ENCODE measurements around the gene TCF15.
A peak's percentile ranks its signal among the peaks of the same experiment; 100 is the strongest.

The TCF15 gene

DNA sequence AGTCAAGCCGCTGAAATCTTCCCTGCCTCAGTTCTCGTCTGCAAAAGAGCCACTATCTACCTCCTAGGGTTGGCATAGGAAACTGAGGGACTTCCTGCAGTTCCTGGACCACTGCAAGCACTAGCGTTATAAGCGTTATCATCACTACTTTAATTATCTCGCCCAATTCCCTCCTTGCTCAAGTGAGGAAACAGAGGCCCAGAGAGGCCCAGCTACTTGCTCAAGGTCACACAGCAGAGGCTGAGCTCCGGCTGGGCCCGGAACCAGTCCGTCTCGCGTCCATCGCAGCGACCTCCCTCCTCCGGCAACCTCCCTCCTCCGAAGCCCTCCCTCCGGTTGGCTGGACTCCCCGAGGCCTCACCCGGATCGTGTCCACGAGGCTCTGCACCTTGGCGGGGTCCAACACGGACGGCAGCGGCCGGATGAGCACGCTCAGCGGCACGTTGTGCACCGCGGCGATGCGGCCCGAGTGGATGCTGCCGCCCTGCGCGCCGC is 42.6 kb upstream of the TCF15 start:
- Histone ChIP-seq H3K9ac (ENCODE audit: low read length) (peak overlapping the region; percentile 77), H3K27ac (ENCODE audit: low read length) (peak overlapping the region; percentile 52), H3K4me3 (ENCODE audit: low read length) (peak overlapping the region; percentile 87), H3K4me1 (ENCODE audit: low read length) (peaks cover 23% of the 10 kb centered on the region), H4K20me1 (ENCODE audit: insufficient read depth, low read length) (no peaks in the 10 kb centered on the region), H3K79me2 (ENCODE audit: low read length) (peaks cover 39% of the 10 kb centered on the region), H3K36me3 (replicated peaks; ENCODE audit: low read depth, low read length) (peaks cover 30% of the 10 kb centered on the region), H3K4me2 (ENCODE audit: low read length) (peak overlapping the region; percentile 95), H2AFZ (ENCODE audit: low read depth, low read length) (peak overlapping the region; percentile 14), H3K9me3 (ENCODE audit: insufficient read depth, low read length) (no peaks in the 10 kb centered on the region), H3K27me3 (ENCODE audit: low read depth, low read length) (no peaks in the 10 kb centered on the region)
- TF ChIP-seq EZH2phosphoT487 (IDR thresholded peaks at IDR 0.05; ENCODE audit: low read depth) = no peak
- TF ChIP-seq, protein P1, sequence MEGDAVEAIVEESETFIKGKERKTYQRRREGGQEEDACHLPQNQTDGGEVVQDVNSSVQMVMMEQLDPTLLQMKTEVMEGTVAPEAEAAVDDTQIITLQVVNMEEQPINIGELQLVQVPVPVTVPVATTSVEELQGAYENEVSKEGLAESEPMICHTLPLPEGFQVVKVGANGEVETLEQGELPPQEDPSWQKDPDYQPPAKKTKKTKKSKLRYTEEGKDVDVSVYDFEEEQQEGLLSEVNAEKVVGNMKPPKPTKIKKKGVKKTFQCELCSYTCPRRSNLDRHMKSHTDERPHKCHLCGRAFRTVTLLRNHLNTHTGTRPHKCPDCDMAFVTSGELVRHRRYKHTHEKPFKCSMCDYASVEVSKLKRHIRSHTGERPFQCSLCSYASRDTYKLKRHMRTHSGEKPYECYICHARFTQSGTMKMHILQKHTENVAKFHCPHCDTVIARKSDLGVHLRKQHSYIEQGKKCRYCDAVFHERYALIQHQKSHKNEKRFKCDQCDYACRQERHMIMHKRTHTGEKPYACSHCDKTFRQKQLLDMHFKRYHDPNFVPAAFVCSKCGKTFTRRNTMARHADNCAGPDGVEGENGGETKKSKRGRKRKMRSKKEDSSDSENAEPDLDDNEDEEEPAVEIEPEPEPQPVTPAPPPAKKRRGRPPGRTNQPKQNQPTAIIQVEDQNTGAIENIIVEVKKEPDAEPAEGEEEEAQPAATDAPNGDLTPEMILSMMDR (IDR thresholded peaks at IDR 0.05; ENCODE audit: low read depth, low read length) = no peak

DNA sequence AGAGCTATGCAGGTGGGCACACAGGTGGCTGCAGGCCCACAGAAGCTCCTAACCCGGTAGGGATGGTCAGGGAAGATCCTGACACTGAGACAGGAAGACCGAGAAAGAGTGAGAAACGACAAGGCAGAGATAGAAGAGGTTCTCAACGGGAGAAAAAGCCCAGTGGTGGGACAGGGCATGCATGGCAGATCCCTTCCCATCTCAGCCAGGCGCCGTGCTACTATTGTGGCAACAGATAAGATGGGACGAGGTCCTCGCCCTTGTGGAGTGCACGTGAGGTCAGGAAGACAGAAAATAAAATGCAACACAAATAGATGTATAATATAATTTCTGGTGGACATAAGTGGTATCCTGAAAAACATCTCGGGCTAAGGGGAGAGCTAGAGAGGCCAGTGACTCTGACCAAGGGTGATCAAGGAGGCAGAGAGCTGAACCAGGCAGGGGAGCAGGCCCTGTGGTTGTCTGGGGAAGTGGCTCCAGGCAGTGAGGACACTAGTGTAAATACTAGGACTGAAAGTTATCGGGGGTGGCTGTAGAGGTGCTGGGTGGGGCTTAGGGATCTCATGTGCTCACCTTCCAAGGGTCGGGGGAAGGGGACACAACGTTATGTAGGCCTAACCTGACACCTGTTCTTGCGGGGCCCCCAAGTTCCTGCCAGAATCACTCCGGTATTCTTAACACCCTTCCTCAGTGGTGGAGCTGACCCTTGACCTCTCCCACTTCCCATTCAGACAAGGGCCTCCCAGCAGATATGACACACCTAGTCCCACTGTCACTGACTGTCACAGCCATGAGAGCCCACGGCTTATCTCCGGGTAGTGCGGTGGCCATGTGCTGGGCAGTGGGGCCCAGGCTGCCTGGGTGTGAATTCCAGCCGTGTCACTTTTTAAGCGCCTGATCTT is 41.9 kb upstream of the TCF15 start:
- Histone ChIP-seq H3K27me3 (ENCODE audit: low read depth, low read length) (no peaks in the 10 kb centered on the region), H2AFZ (ENCODE audit: low read depth, low read length) (0 out of 2 replicates have a peak overlapping the region, but pooled peaks have one; percentile 14), H3K4me2 (ENCODE audit: low read length) (peak overlapping the region; percentile 95), H4K20me1 (ENCODE audit: insufficient read depth, low read length) (peaks cover 5% of the 10 kb centered on the region; the same call in 1 of the 2 replicates), H3K9ac (ENCODE audit: low read length) (peak overlapping the region; percentile 77), H3K79me2 (ENCODE audit: low read length) (peaks cover 43% of the 10 kb centered on the region), H3K9me3 (ENCODE audit: insufficient read depth, low read length) (no peaks in the 10 kb centered on the region), H3K4me3 (ENCODE audit: low read length) (peak overlapping the region; percentile 87), H3K27ac (ENCODE audit: low read length) (peak overlapping the region; percentile 52; the same call in 1 of the 2 replicates), H3K4me1 (ENCODE audit: low read length) (peaks cover 23% of the 10 kb centered on the region), H3K36me3 (replicated peaks; ENCODE audit: low read depth, low read length) (peaks cover 37% of the 10 kb centered on the region)
- TF ChIP-seq, protein P1 (IDR thresholded peaks at IDR 0.05; ENCODE audit: low read depth, low read length) = no peak

DNA sequence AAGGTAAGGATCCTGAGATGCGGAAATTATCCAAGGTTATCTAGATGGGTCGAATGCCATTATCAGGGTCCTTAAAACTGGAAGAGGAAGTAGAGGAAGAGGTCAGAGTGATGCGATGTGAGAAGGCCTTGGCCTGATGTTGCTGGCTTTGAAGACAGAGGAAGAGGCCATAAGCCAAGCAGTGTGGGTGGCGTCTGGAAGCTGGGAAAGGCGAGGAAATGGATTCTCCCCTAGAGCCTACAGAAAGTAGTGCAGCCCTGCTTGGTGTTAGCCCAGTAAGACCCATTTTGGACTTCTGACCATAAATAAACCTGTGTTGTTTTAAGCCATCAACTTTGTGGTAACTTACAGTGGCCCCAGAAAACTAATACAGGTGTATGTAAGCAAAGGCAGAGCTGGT is 40.8 kb upstream of the TCF15 start:
- H3K4me1 ChIP-seq (ENCODE audit: low read length) = peaks cover 21% of the 10 kb centered on the region
- TF ChIP-seq, protein P1 (IDR thresholded peaks at IDR 0.05; ENCODE audit: low read depth, low read length) = no peak
- TF ChIP-seq EZH2phosphoT487 (IDR thresholded peaks at IDR 0.05; ENCODE audit: low read depth) = no peak
- no peak overlapping the region for H3K27ac ChIP-seq (ENCODE audit: low read length)
- H2AFZ ChIP-seq (ENCODE audit: low read depth, low read length) = no peak overlapping the region
- H3K4me3 ChIP-seq (ENCODE audit: low read length) = no peak overlapping the region
- H3K27me3 ChIP-seq (ENCODE audit: low read depth, low read length) = no peaks in the 10 kb centered on the region
- H3K36me3 ChIP-seq (replicated peaks; ENCODE audit: low read depth, low read length) = peaks cover 41% of the 10 kb centered on the region
- H4K20me1 ChIP-seq (ENCODE audit: insufficient read depth, low read length) = peaks cover 10% of the 10 kb centered on the region; the same call in 1 of the 2 replicates
- H3K9me3 ChIP-seq (ENCODE audit: insufficient read depth, low read length) = no peaks in the 10 kb centered on the region
- H3K79me2 ChIP-seq (ENCODE audit: low read length) = peaks cover 43% of the 10 kb centered on the region
- no peak overlapping the region for H3K9ac ChIP-seq (ENCODE audit: low read length)
- no peak overlapping the region for H3K4me2 ChIP-seq (ENCODE audit: low read length)

DNA sequence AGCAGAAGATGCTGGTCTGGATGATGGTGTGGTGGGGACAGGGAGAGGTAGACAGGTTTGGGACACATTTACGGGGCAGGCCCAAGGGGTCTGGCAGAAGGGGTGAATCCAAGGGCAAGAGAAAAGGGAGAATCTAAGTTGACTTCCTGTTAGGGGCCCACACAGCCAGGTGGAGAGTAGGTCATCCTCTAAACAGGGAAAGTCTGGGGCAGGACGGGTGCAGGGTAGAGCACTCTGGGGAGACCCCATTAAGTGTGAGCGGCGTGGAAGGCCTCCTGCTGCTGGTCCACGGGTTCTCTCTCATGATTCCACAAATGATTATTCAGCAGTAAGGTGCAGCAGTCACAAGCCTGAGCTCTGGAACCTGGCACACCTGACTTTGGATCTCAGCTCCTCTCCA is 40.2 kb upstream of the TCF15 start:
- Histone ChIP-seq H3K4me1 (ENCODE audit: low read length) (peaks cover 21% of the 10 kb centered on the region), H3K27me3 (ENCODE audit: low read depth, low read length) (no peaks in the 10 kb centered on the region), H3K79me2 (ENCODE audit: low read length) (peaks cover 43% of the 10 kb centered on the region), H3K4me3 (ENCODE audit: low read length) (no peak overlapping the region), H2AFZ (ENCODE audit: low read depth, low read length) (no peak overlapping the region), H3K27ac (ENCODE audit: low read length) (no peak overlapping the region), H4K20me1 (ENCODE audit: insufficient read depth, low read length) (peaks cover 13% of the 10 kb centered on the region; the same call in 1 of the 2 replicates), H3K9me3 (ENCODE audit: insufficient read depth, low read length) (no peaks in the 10 kb centered on the region), H3K4me2 (ENCODE audit: low read length) (no peak overlapping the region), H3K36me3 (replicated peaks; ENCODE audit: low read depth, low read length) (peaks cover 44% of the 10 kb centered on the region), H3K9ac (ENCODE audit: low read length) (no peak overlapping the region)
- TF ChIP-seq, protein P1 (IDR thresholded peaks at IDR 0.05; ENCODE audit: low read depth, low read length) = no peak
- TF ChIP-seq EZH2phosphoT487 (IDR thresholded peaks at IDR 0.05; ENCODE audit: low read depth) = no peak

Measured in OCI-LY3 (cell line).